GM19324 (cell line): ENCODE results near the gene CHST6.
A peak's percentile ranks its signal among the peaks of the same experiment; 100 is the strongest.
"Not testable (repeated sequence)": the region's sequence is repeated elsewhere in the genome, so short reads cannot be mapped to it uniquely, and the experiment has no call there.

Experiments used
- ATAC-seq: cut with Tn5 transposase; IDR thresholded peaks from one replicate; pipeline ENCODE4 v1.9.1; 2021; ENCODE audit warnings: mild to moderate bottlenecking, moderate library complexity; ENCODE audit not compliant: unreplicated experiment, low FRiP score

Gene CHST6

DNA sequence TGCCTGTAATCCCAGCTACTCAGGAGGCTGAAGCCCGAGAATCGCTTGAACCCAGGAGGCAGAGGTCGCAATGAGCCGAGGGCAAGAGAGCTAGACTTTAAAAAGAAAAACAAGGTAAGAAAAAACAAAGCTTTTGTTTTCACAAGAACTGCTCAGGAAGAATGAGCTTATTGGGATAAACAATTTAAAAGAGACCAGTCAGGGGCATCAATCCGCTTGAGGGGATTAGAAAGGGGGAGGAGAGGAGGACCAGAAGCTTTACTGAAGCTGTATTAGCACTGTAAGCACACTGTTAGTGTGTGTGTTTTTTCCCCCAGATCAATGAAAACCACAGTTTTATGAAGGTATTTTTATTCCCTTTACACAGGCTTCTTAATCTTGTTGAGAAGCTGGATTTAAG, 39.6 kb downstream of the CHST6 start:
- no peak for ATAC-seq

DNA sequence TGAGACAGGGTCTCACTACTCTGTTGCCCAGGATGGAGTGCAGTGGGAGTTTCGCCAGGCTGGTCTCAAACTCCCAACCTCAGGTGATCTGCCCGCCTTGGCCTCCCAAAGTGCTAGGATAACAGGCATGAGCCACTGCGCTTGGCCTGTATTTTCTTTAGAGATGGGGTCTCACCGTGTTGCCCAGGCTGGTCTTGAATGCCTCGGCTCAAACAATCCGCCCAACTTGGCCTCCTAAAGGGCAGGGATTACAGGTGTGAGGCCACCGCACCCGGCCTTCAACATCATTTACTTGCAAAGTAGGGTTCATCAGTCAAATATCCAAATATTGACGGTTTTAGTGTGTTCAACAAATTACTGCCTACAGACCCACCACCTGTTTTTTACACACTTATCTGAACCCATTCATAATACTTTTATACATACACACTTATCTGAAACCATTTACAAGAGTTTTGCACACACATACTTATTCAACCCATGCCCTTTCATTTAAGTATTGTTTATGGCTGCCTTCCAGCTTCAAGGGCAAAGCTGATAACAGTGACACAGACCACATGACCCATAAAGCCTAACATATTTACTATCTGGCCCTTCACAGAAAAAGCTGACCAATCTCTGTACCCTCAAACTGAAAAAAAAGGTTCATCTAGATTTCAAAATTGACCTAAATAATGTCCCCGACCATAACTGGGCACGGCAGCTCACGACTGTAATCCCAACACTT, 42.6 kb downstream of the CHST6 start:
- no peak for ATAC-seq

DNA sequence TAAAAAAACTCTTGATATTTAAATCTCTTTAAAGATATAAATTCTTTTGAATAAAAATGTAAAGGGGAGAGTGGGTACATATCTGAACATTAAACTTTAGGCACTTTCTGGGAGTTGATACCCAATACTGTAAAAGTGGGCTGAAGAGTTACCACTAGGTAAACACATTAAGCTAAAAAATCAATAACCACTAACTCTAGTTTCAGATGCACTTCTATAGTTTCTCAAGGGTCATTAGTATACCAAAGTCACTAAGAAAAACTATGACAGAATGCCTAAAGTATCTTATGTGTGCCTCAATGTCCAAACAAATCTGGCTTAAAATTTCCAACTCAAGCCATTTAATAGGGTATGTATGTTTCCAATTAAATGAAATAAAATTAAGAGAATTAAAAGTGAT, 48.8 kb downstream of the CHST6 start:
- no peak for ATAC-seq

DNA sequence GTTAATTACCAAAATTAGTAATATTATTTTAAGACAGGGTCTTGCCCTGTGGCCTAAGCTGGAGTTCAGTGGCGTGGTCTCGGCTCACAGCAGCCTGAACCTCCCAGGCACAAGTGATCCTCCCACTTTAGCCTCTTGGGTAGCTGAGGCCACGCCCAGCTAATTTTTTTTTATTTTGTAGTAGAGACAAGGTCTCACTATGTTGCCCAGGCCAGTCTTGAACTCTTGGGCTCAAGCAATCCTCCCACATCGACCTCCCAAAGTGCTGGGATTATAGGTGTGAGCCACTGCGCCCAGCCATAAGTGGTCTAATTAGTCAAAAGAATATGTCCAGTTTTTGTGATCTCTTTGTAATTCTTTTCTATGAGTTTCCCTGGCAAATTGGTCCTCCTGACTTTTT, 49.9 kb downstream of the CHST6 start:
- no peak for ATAC-seq

DNA sequence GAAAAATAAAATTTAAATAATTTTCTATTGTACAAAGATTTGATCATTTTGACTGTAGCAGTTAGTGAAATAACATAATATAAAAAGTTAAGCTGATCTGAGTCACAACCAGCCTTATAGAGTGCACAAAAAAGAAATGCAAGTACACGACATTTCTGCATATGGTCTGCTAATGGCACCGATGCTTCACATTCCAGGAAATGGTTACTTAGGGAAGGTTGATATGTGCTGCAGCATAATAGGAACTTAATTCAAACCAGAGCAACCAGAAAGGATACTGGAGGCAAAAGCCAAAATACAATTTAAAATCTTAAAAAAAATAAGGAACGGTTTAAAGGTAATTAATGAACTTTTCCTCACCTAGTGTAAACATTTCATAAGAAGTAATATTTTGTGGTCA, 51.9 kb downstream of the CHST6 start:
- no peak for ATAC-seq

GRCh38 chr16:75433732-75434413, 61.4 kb downstream of the CHST6 start:
- peak; percentile 78 for ATAC-seq

GRCh38 chr16:75432828-75433731, 62.2 kb downstream of the CHST6 start, which contains the start of gene CFDP1:
TSS of gene CFDP1 (minus strand) at chr16:75433503. CDS start at chr16:75433352, 151 bp downstream.
- ATAC-seq = peak; percentile 95

DNA sequence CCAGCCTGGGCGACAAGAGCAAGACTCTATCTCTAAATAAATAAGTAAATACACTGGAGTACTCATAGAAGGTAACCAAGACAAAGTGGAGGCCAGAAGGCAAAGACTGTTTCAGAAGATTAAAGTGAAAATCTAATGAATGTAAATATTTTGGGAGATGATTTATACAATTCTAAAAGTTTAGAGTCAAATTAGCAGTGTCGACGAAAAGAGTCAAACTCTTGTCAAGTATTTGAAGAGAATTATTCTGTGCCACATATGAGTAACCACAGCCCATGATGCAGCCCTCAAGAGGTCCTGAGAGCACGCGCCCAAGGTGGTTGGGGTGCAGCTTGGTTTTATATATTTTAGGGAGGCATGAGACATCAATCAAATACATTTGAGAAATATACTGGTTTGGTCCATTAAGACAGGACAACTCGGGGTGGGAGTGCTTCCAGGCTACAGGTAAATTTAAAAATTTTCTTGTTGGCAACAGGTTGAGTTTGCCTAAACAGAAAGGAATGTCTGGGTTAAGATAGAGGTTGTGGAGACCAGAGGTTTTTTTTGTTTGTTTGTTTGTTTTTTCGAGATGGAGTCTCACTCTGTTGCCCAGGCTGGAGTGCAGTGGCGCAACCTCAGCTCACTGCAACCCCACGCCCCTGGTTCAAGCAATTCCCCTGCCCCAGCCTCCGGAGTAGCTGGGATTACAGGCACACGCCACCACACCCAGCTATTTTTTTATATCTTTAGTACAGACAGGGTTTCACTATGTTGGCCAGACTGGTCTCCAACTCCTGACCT, 65.4 kb downstream of the CHST6 start:
- no peak for ATAC-seq

DNA sequence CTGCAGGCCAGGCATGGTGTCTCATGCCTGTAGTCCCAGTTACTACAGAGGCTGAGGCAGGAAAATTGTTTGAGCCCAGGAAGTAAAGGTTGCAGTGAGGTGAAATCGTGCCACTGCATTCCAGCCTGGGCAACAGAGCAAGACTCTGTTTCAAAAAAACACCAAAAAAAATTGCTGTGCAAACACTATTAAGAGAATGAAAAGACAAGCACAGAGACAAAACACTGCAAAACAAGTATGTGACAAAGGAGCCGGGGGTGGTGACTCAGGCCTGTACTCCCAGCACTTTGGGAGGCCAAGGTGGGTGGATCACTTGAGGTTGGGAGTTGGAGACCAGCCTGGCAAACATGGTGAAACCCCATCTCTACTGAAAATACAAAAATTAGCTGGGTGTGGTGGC, 68.7 kb downstream of the CHST6 start:
- ATAC-seq = not testable (repeated sequence)

- ATAC-seq = not testable (repeated sequence)
Measured at GRCh38 chr16:75424105-75424762, 71.0 kb downstream of the CHST6 start.

GRCh38 chr16:75423723-75424104, 71.5 kb downstream of the CHST6 start:
- ATAC-seq = no peak
